Measurements from ENCODE around the gene EFCAB5. TPM values are rescaled to one million over a fixed set of nuclear protein-coding genes. Genes with fewer than 3 reads are reported as not detected.

EFCAB5 gene
- total and polyA plus RNA-seq, 2 of the 13 experiments (the other 11 are each of a cell fraction or from before 2014, with no cell fraction given) = 0.15 TPM; not detected in 1

- no peak for TF ChIP-seq ZNF704 (CRISPR knock-in tag; IDR thresholded peaks at IDR 0.05; ENCODE audit: borderline replicate concordance)
- 0 out of 2 replicates have a peak, but pooled peaks have one; percentile 36 for TF ChIP-seq KLF6 (CRISPR knock-in tag; IDR thresholded peaks at IDR 0.05)
- no peak for TF ChIP-seq PAWR (CRISPR knock-in tag; IDR thresholded peaks at IDR 0.05; ENCODE audit: borderline replicate concordance)
- no peak for TF ChIP-seq ZNF709 (CRISPR knock-in tag; IDR thresholded peaks at IDR 0.05)
- no peak for TF ChIP-seq JUNB (CRISPR knock-in tag; IDR thresholded peaks at IDR 0.05; ENCODE audit: borderline replicate concordance)
- no peak for TF ChIP-seq HES4 (CRISPR knock-in tag; IDR thresholded peaks at IDR 0.05; ENCODE audit: borderline replicate concordance)
- TF ChIP-seq ZNF841 (CRISPR knock-in tag; IDR thresholded peaks at IDR 0.05; ENCODE audit: borderline replicate concordance) = no peak
- 0 out of 2 replicates have a peak, but pooled peaks have one; percentile 42 for TF ChIP-seq ZSCAN31 (CRISPR knock-in tag; IDR thresholded peaks at IDR 0.05; ENCODE audit: low read depth)
- TF ChIP-seq ELF3 (CRISPR knock-in tag; IDR thresholded peaks at IDR 0.05) = peak; percentile 89
- TF ChIP-seq ZUFSP (CRISPR knock-in tag; IDR thresholded peaks at IDR 0.05; ENCODE audit: borderline replicate concordance) = no peak
- no peak for TF ChIP-seq ELK4 (CRISPR knock-in tag; IDR thresholded peaks at IDR 0.05; ENCODE audit: borderline replicate concordance)
- peak; percentile 82 to 89 for TF ChIP-seq HMGXB4 (CRISPR knock-in tag; IDR thresholded peaks at IDR 0.05; ENCODE audit: borderline replicate concordance in 1 of 2, low read depth in 1 of 2)
- TF ChIP-seq FOXK1 (CRISPR knock-in tag; IDR thresholded peaks at IDR 0.05; ENCODE audit: borderline replicate concordance, low read depth) = peak; percentile 63; the same call in 1 of the 2 replicates
- TF ChIP-seq ZFP36 (IDR thresholded peaks at IDR 0.05; ENCODE audit: borderline replicate concordance, low read depth, low read length, partially characterized antibody) = no peak
- TF ChIP-seq RFX1 (IDR thresholded peaks at IDR 0.05) = peak; percentile 71; the same call in 1 of the 2 replicates
- no peak for TF ChIP-seq HOXA9 (CRISPR knock-in tag; IDR thresholded peaks at IDR 0.05; ENCODE audit: borderline replicate concordance)
- no peak for TF ChIP-seq ZNF749 (CRISPR knock-in tag; IDR thresholded peaks at IDR 0.05; ENCODE audit: borderline replicate concordance)
- TF ChIP-seq KDM3A (CRISPR knock-in tag; IDR thresholded peaks at IDR 0.05; ENCODE audit: low read depth) = no peak
- TF ChIP-seq ZNF781 (CRISPR knock-in tag; IDR thresholded peaks at IDR 0.05; ENCODE audit: borderline replicate concordance, not compliant biosample characterization) = no peak
- TF ChIP-seq SYNCRIP (IDR thresholded peaks at IDR 0.05; ENCODE audit: insufficient read depth, low read depth, low read length) = no peak
- peak; percentile 60 for TF ChIP-seq ELF1 (CRISPR knock-in tag; IDR thresholded peaks at IDR 0.05)
- TF ChIP-seq HMG20A (CRISPR knock-in tag; IDR thresholded peaks at IDR 0.05; ENCODE audit: borderline replicate concordance) = no peak; the same call in 1 of the 2 replicates
- TF ChIP-seq JARID2 (CRISPR knock-in tag; IDR thresholded peaks at IDR 0.05; ENCODE audit: insufficient replicate concordance) = no peak
These were observed 163.3 kb downstream of the EFCAB5 start (continued) for GRCh38 chr17:30104575-30105339.
